Sciatic nerve (tissue), 2 donors: ENCODE data around the gene UVRAG. TPM values are rescaled to one million over a fixed set of nuclear protein-coding genes. Genes with fewer than 3 reads are reported as not detected.
"Not testable (repeated sequence)": the region's sequence is repeated elsewhere in the genome, so short reads cannot be mapped to it uniquely, and the experiment has no call there.

Experiments used
- ATAC-seq: fragments of 200-7000 bp; cut with Tn5 transposase; one replicate; pipeline ENCODE4 v1.9.1; 2020; ENCODE audit warnings: mild to moderate bottlenecking, moderate library complexity
- DNase-seq: peaks from one replicate; pipeline ENCODE4 v3.0.0-alpha.2; 2020; ENCODE audit warnings: low spot score
- intact Hi-C: fragments of 100-400 bp; cut with DNase I; formaldehyde crosslinking; loops from one replicate; pipeline ENCODE4 v1.14.2; 2022
- total RNA-seq: library from RNA; stranded (reverse); fragmentation: NEBNext Ultra II Directional; extraction: Animal tissue kit (Norgen Biotek cat#: 25700); gene quantifications from one replicate; pipeline ENCODE4 v1.2.1, GENCODE V29; 2021
- donor health status: DM: no; HTN: no; CAD: no.
- donor health status: DM: no; HTN: no; CAD: no.

The UVRAG gene
- total RNA-seq, 1 donor from 2014 or later: 39.2 TPM

DNA sequence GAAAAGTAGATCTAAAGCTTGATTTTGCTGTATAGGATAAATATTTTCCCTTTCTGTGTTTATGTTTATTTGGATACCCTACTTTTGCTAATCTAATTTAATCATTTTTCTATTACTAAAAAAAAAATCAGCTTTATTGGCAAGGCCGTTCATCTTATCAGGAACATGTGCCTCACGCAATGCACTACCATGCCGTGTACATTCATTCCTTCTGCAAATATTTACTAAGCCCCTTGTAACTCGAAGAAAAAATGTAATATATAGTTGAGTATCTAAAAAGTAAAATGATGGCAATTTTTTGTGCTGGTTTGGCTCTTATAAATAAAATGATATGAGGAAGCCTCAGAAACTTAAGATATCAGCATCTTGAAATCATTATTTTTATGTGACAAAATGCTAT lies 8.9 kb downstream of the UVRAG start:
- no peak for DNase-seq
- intact Hi-C loops: no loop called here
- ATAC-seq: no peak

DNA sequence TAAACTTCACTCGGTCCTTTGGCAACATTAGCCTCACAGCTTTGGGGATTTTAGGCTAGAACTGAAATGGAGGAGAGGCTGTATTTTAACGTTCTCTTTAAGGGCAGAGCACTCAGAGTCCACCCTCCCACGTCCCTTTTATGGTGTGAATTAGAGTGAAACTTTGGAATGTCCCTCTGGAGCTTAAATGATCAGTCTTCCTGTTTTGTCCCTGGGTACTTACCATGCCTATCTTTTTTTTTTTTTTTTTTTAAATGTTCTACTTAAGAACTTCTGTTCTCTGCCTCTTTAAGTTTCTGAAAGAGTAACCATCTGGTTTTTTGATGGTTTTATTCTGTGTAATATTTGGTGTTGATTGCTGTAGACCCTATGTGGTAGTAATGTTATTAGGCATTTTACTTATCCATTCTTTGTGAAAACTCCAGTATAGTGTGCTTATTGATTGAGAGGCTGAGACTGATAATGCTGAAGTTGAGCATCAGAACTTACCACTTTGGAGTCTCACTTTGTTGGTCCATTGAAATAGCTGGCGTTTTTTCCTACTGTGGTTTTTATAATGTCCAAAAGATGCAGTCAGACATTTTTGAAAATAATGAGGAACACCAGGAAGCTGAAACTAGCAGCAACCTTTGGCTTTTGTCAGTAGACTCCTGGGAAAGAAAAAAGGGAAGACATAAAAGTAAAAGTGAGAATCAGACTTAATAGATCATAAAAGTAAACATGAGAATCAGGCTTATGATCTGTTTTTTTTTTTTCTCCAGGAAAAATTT lies 11.6 kb downstream of the UVRAG start:
- no peak for DNase-seq
- peak; percentile 84 for ATAC-seq
- intact Hi-C loops: no loop called here

DNA sequence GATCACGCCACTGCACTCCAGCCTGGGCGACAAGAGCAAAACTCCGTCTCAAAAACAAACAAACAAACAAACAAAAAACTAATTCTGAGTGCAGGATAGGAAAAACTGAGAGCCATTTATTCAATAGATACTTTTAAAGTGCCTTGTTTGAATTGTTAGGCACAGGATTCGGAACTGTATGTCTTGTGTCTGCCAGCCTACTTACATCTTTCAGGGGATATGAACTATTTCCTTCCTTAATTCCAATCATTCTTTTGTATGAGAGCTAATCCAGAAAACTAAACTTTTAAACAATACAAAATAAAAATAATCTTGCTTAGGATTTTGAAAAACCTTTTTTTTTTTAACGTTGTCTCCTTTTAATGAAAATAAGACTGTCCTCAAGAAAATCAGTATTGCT lies 12.6 kb downstream of the UVRAG start:
- no peak for DNase-seq
- ATAC-seq: no peak
- intact Hi-C loops: no loop called here

DNA sequence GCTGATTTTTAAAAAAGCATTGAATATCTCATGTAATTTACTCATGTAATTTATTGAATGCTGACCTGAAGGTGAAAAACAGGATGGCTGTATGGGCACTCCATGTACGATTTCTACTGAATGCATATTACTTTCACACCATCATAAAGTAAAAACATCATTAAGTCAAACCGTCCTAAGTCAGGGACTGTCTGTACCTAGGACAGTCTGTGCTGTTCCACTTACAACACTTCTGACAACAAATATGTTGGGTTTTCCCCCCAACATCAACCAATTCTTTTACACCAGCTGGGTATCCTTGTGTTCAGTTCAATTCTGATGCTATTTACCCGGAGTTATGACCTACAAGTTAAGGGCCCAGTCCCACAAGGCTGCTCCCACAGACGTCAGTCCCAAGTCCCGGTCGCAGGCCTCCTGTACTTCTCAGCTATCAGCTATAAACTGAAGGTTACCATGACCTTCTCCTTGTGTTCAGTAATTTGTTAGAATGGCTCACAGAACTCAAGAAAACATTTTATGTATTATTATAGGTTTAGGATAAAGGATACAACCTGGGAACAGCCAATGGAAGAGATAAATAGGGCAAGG lies 17.0 kb downstream of the UVRAG start:
- ATAC-seq: no peak
- no peak for DNase-seq

DNA sequence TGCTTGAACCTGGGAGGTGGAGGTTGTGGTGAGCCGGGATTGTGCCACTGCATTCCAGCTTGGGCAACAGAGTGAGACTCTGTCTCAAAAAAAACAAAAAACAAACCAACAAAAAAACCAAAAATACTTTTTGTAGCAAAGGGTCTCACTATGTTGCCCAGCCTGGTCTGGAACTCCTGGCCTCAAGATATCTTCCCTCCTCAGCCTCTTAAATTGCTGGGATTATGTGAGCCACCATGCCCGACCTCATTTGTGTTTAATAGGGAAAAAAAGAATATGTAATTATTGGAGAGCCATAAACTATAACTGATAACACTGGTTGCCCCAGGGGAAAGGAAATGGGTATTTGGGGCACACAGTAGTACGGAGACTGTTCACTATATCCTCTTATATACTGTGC lies 19.7 kb downstream of the UVRAG start:
- intact Hi-C loops: no loop called here
- ATAC-seq (no peak), DNase-seq (no peak)

More for the DNA sequence above, 17.0 kb downstream of the UVRAG start:
- intact Hi-C loops: no loop called here

DNA sequence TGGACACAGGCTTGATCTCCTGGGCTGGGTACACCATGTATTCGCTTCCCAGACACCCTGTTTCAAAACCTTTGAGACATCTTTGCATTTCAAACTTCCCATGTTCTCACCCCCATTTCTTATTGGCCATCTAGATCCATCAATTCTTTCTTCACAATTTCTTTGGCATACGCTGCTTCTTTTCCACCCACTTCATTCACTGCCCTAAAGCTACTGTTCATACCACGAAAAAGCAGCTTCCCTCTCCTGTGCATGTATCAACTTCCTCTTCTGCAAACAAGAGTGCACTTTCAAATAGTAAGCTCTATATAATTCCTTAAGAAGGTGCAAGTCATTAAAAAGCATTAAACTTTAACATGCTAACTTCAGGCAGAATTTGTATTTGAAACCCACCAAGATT lies 21.4 kb downstream of the UVRAG start:
- ATAC-seq (no peak), DNase-seq (no peak)
- intact Hi-C loops: no loop called here

DNA sequence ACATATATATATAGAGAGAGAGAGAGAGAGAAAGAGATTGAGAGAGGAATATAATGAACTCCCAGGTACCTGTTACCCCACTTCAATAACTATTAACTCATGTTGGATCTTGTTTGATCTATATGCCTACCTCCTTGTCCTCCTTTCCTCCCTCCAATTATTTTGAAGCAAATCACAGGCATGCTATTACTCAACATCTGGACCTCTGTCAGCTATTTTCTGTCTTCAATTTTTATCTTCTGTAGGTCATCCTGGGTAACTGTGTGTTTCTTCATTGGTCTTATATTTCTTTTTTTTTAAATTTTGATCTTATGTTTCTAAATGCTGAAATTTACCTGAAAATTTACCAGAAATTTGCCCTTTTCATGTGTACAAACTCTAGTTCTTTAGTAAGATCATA lies 24.8 kb downstream of the UVRAG start:
- intact Hi-C loops: no loop called here
- ATAC-seq (no peak), DNase-seq (no peak)

DNA sequence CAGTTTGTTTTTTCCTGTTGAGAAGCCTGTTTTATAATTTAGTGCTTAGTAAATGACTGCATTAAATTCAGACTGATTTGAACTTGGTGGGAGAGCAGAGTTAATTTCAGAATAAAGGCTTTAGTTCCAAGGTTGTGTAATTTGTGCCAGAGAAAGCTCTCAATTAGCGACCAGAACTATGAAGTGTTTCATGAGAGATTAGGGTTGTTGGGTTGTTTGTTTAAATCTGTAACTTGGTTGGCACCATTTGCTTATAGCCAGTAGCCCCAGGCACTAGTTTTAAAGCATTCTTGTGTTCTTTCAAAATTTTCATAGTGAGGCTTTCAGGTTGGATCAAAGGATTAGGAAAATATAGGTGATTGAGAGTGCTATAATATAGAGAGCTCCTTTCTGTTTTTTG lies 25.5 kb downstream of the UVRAG start:
- no peak for ATAC-seq
- DNase-seq: no peak
- intact Hi-C loops: no loop called here

DNA sequence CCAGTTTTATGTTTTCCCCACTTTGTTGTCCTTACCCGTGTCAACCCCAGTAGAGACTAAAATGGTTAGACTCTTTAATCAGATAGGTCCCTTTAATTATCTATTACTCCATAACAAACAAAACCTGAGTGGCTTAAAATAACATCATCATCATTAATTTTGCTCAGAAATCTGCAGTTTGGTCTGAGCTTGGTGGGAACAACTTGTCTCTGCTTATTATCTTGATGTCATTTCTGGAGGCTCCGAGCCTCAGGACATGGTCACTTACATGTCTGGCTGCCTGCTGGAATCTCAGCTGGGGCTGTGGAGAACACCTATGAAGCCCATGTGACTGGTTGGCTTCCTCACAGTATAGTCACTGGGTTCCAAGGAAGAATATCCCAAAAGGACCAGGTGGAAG lies 26.7 kb downstream of the UVRAG start:
- DNase-seq (no peak), ATAC-seq (no peak)
- intact Hi-C loops: no loop called here

DNA sequence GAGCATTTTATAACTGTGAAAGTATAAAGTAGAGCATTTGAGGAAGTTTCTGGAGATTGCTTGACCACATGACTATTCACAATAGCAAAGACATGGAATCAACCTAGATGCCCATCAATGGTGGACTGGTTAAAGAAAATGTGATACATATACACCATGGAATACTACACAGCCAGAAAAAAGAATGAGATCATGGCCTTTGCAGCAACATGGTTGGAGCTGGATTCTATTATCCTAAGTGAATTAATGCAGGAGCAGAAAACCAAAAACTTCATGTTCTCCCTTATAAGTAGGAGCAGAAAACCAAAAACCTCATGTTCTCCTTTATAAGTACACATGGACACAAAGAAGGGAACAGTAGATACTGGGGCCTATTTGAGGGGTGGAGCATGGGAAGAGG lies 30.3 kb downstream of the UVRAG start:
- DNase-seq (no peak), ATAC-seq (no peak)
- intact Hi-C loops: no loop called here

DNA sequence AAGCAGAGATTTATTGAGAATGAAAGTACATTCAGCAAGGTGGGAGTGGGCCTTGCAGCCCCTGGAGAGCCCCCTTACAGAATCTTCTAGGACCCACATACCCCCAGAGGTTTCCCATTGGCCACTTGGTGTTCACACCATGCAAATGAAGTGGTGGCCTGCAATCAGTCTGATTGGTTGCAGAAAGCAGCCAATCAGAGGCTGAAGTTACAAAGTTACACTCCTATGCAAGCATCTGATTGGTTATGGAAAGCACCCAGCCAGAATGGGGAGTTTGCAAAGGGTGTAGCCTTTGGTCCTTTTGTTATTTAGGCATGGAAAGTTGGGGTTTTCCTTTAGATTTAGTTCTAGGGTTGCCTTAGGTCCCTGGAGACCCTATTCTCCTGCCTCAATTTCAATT lies 34.9 kb downstream of the UVRAG start:
- intact Hi-C loops: loop anchor here (5.0 kb wide), 1 partner anchor 1737 kb away; the partner anchor contains the start of gene AQP11
- DNase-seq (no peak), ATAC-seq (no peak)

DNA sequence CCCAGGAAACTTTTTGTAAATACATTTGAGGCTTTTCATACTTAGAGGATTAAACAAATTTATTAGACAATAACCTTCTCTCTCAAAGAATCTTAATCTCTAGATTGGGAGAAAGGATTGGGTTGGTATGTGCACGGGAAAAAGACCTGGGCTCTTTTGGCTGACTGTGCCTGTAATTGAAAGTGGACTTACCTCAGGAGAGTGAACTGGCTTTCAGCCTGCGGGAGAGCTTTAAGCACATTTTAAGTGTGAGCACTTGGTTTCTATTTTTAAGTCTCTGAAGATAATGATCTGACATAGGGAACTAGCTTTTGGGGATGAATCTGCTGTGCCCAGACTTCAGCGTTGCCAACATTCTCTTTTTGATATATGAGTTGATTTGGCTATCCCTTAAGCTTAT lies 35.8 kb downstream of the UVRAG start:
- intact Hi-C loops: loop anchor here (5.0 kb wide), 1 partner anchor 1737 kb away; the partner anchor contains the start of gene AQP11
- ATAC-seq (peak; percentile 57), DNase-seq (no peak)

DNA sequence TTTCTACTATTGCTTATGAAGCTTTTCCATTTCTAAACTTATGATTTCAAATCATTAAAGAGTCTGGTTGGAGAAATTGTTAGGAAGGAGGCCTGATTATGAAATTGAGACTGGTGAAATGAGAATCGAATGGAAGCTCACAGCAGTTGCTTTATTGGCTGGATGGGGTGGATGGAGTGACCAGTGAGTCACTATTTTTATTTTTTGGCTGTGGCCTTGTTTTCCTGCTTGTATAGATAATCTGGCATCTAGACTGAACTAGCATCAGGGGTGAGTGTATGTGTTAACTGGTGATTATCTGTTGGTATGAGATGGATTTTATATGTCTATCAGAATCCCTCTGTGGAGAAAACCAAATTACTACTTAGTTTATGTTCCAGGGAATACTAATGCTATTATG lies 36.2 kb downstream of the UVRAG start:
- ATAC-seq: no peak
- intact Hi-C loops: loop anchor here (5.0 kb wide), 1 partner anchor 1736 kb away; the partner anchor contains the start of gene AQP11
- DNase-seq: no peak

DNA sequence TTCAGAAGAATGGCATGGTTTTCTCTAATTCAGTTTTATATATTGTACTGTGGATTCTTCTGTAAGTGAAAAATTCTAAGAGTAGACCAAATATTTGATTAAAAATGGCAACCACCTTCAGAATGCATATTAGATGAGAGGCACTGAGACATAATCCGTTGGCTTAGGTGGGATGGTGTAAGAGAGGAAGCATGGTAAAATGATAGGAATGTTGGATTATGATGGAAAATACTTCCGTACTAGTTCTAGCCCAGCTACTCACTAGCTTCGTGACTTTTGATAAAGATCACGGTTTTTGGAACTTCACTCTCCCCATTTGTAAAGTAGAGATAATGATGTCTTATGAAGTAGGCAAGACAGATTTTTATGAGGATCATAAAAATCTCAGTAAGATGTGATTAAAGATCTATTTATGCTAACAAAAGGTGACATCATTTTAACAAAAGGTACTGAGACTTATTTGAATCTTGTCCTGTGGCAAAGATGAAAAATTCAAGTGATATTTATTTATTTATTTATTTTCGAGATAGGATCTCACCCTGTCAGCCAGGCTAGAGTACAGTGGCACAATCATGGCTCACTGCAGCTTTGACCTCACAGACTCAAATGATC lies 37.5 kb downstream of the UVRAG start:
- ATAC-seq: no peak
- intact Hi-C loops: loop anchor here (5.0 kb wide), 1 partner anchor 1735 kb away; the partner anchor contains the start of gene AQP11
- DNase-seq: no peak

DNA sequence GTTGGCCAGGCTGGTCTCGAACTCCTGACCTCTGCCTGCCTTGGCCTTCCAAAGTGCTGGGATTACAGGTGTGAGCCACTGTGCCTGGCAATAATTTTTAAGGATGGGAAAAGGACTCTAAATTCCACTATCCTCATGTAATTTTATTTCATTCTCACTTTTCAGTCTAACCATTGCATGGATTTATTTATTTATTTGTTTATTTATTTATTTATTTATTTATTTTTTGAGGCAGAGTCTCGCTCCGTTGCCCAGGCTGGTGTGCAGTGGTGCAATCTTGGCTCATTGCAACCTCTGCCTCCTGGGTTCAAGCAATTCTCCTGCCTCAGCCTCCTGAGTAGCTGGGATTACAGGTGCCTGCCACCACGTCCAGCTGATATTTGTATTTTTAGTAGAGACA lies 38.6 kb downstream of the UVRAG start:
- DNase-seq, ATAC-seq: not testable (repeated sequence)
- intact Hi-C loops: loop anchor here (5.0 kb wide), 1 partner anchor 1734 kb away; the partner anchor contains the start of gene AQP11

DNA sequence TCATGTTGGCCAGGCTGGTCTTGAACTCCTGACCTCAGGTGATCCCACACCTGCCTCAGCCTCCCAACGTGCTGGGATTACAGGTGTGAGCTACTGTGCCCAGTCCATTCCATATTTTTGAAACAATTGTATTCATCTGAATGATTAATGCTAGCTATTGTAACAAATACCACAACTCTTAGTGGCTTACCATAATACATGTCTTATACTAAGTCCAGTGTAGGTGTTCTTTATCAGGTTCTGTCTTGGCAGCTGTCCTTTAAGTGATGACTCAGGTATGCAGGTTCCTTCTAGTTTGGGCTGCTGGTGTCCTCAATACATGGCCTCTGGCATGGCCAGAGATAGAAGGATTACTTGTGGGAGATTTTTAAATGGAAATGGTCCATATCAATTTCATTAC lies 39.0 kb downstream of the UVRAG start:
- intact Hi-C loops: loop anchor here (5.0 kb wide), 1 partner anchor 1733 kb away; the partner anchor contains the start of gene AQP11
- DNase-seq: no peak
- no peak for ATAC-seq

DNA sequence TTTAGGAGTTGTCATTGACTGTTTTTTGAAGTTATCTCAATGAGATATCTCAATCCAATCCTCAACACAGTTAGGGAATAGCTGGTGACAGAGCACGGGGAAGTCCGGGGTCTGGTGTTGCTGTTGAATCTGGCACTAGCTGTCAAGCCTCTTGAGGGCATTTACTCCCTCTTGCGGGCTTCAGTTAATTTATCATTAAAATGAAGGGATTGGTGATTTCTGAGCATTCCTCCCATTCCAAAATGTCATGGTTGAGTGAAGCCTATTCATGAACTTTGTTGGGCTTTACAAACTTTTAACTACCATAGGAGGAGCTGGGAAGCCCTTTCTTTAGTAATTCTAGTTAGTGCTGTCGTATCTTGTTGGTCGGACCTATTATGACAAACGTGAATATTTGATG lies 40.2 kb downstream of the UVRAG start:
- intact Hi-C loops: no loop called here
- ATAC-seq (no peak), DNase-seq (no peak)

DNA sequence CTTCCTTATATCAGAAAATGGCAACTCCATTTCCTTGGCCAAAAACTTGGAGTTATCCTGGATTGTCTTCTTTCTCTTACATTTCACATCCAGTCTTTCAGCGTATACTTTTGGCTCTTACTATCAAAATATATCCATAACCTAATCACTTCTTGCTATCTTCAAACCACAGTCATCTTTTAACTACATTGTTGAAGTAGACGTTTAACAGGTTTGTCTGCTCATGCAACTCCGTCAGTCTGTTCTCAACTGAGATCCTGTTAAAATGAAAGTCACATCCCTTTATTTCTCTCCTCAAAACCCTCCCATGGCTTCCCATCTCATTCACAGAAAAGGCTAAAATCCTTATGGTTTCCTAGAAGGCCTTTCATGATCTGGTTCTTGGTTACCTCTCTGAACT lies 41.9 kb downstream of the UVRAG start:
- ATAC-seq: no peak
- no peak for DNase-seq
- intact Hi-C loops: no loop called here

DNA sequence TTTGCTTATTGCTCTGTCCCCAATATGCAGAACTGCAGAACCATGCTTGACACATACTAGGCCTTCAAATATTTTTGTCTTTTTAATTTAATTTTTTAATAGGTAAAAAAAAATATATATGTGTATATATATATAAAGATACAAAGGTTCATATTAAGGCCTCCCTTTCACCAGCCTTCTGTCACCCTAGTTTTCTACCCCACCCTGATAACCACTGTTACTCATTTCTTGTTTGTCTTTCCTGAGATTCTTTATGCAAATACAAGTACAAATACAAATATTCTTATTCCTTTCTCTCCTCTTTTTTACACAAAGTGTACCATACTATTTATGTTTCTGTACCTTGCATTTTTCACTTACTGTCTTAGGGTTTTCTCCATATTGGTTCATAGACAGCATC lies 43.0 kb downstream of the UVRAG start:
- intact Hi-C loops: no loop called here
- DNase-seq (no peak), ATAC-seq (no peak)

DNA sequence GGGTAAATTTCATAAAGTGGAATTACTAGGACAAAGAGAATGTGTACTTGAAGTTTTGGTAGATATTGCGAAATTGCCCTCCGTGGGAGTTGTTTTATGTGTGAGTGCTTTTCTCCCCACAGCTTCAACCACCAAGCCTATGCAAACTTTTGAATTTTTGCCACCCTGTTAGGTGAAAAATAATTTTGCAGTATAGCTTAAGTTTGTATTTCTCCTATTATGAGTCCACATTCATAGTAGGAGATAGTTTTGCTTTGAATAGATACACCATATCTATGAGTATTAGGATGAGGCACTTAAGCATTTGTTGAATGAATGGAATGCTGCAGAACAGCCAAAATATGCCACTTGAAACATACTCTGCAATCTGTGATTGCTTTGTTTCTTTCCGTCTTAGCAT lies 43.6 kb downstream of the UVRAG start:
- DNase-seq: no peak
- intact Hi-C loops: no loop called here
- no peak for ATAC-seq
